GM18520 (cell line): ENCODE measurements around the gene TIGD4.
A peak's percentile ranks its signal among the peaks of the same experiment; 100 is the strongest.
"Not testable (repeated sequence)": the region's sequence is repeated elsewhere in the genome, so short reads cannot be mapped to it uniquely, and the experiment has no call there.

Experiments used
- ATAC-seq: cut with Tn5 transposase; IDR thresholded peaks from one replicate; pipeline ENCODE4 v1.9.1; 2021; ENCODE audit not compliant: unreplicated experiment

The TIGD4 gene

DNA sequence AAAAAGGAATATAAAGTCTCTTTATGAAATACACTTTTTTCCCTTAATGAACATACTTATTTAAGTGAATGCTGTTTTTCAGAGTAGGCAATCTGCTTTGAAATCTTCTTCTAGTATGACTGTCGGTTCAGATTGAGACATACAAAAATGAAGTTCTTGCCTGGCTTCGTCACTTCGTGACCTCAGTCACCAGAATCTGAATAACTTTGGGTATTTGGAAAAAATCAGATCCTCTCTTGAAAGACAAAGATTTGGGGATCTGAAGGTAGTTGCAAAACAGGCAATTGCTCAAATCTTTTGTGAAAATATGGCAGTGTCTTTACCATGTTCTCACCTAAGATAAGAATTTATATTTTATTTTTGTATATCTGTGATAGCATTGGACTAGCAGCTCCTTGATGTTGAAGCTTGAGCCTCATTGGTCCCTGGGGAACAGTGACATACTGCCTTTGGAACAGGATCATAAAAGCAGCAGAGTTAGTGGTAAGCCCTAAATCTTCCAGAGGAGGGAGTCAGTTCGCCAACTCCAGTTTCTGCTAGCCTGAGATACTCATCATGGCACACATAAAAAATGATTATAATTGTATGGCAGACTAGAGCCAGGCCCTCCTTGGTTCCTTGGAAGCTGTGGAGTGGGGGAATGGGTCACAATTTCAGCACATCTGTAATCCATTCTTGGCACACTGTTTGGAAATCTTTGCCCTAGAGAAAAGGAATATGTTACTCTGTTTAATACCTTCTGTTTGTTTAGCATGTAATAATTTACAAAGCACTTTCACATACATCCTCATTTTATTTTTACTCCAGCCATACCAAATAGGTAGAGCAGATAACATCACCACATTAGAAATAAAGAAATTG, 5.2 kb upstream of the TIGD4 start:
- no peak for ATAC-seq

GRCh38 chr4:152780267-152780778, 793 bp upstream of the TIGD4 start:
- ATAC-seq, result no peak

GRCh38 chr4:152778656-152779512, 646 bp downstream of the TIGD4 start:
- no peak for ATAC-seq

DNA sequence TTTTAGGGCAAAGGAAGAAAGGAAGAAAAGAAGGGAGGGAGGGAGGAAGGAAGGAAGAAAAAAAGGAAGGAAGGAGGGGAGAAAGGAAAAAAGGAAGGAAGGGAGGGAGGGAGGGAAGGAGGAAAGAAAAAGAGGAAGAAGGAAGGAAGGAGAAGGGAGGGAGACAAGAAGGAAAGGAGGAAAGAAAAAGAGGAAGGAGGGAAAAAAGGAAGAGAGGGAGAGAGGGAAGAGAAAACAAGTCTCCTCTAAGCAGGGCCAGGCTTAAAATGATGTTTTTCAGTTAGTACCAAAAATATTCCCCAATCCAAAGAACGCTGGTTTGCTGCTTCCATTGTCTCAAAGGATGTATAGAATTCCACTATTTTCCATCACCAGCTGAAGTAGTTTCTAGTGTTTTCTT, 2.0 kb downstream of the TIGD4 start:
- ATAC-seq, result no peak

DNA sequence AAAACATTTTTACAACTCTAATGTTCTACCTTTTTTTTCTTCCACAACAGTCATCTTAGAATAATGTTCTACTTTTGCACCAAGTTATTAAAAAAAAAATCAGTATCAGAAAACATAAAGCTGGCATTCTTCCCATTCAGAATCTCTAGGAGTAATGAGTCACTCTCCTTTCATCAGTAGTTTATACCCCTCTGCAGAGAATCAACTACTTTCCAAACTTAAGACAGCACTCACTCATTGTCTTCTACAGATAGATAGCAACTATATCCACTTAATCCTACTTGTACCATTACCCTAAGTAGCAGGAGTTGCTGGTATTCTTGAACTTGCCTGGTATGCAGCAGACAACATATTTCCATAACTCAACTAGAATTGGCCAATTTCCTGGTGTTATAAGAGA, 3.2 kb downstream of the TIGD4 start:
- no peak for ATAC-seq

DNA sequence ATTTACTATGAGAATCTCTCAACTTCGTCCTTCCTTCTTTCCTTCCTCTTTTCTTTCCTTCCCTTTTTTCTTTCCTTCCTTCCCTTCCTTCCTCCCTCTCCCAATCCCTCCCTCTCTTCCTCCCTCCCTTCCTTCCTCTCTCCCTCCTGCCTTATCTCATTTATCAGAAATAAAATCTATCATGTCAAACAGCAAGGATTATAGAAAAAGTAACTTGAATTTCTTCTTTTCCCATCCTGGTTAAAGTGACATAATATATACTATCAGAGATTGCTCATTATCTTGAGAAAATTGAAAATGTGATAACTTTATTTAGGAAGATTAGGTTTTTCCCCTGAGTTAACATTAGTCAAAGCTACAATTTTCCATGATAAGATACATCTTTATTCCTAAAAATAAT, 5.6 kb downstream of the TIGD4 start:
- ATAC-seq, result no peak

- ATAC-seq, result no peak
Observed at GRCh38 chr4:152773339-152773738, 6.2 kb downstream of the TIGD4 start.

DNA sequence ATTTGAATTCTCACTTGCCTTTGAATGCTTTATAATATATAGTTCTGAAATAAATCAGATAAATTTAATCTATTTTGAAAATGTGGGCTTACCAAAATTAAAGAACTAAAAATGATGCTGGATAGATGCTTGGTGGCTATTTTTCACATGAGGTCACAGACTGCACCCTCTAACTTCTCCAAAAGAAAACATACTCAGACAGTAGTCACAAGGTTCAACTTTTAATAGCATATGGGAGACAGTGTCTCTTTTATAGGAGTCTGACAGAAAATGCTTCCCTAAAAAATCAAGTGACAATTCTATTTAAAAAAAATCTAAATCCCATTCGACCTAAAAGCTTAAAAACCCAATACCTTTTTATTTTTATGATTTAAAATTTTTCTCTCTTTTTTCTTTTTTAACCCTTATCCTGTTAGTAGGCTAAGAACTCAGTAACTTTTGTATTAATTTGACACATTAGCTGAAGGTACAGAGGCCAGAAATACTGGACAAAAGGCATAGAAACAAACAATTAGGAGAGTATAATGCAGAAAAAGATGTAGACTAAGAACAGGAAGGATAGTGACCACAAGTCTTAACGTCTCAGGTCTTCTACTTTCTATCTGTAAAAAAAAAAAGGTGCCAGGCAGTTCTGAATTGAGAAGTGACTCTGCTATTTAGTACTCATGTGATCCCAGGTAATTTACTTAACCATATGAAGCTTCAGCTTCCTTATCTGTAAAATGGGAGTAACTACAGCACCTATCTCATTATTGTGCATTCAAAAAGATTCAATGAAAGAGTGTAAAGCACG, 7.6 kb downstream of the TIGD4 start:
- peak; percentile 91 for ATAC-seq

- not testable (repeated sequence) for ATAC-seq
Observed at GRCh38 chr4:152765069-152765737, 14.3 kb downstream of the TIGD4 start.

DNA sequence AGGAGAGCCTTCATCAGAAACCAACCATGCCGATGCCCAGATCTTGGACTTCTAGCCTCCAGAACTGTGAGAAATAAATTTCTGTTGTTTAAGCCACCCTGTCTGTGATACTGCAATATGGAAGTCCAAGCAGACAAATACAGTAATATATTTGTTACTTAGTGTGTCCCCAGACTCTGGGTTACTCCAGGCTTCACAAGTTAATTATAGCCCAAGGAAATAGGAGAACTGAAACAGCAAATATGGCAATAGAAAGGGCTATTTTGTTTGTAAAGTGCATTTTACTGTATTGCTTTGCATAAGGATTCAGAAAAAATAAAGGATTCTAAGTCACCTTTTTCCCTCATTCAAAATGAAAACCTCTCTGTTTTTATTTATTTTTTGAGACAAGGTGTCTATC, 15.7 kb downstream of the TIGD4 start:
- ATAC-seq, result no peak

DNA sequence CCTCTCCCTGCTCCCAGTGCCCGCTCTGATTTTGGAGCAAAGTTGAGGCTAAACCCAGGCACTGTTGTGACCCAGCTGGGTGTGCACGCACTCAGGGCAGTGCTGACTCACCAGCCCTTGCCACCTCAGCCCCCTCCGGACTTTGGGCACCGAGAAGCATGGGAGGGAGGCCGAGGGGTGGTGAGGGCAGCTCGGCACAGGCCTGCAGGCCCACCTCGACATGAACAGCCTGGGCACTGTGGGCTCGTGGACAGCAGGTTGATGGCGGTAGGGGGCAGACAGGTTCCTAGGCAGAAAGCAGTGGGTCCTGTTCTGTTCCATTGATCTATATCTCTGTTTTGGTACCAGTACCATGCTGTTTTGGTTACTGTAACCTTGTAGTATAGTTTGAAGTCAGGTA, 30.9 kb downstream of the TIGD4 start:
- ATAC-seq, result no peak

- ATAC-seq, result no peak
Observed at GRCh38 chr4:152747444-152747843, 32.1 kb downstream of the TIGD4 start.

DNA sequence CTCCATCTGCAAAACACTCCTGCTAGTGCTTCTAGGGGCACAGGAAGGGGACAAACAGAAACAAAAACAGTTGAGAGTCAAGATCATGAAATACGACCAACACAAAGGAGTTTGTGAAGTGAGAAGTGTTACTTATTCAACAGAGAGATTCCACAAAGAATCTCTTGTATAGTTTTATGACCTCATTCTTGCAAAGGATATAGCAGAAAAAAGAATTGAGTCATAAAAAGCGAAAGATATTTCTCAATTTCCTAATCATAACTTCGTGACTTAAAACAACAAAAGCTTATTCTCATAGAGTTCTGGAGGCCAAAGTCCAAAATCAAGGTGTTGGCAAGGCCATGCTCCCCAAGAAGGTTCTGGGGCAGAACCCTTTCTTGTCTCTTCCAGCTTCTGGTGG, 40.7 kb downstream of the TIGD4 start:
- no peak for ATAC-seq

- ATAC-seq, result no peak
Observed at GRCh38 chr4:152735906-152736305, 43.6 kb downstream of the TIGD4 start.

DNA sequence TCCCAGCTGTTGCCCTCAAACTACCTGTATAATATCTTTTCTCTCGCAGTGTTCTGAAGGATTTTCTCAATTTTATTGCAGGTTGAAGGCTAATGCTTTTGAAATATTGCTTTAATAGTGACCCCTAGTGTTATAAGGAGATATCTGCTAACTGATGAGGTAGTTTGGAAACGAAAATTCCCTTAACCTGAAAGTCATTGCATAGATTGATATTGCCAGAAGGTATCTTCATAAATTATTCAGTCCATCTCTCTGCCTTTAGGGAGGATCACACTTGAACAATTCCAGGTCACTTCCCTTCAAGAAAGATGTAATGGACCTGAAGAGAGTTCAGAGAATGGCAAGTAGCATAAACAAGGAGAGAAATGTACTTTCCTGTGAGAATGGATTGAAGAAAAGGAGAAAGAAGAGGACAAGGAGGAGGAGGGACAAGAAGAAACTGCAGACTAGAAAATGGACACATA, 44.1 kb downstream of the TIGD4 start:
- ATAC-seq, result no peak

DNA sequence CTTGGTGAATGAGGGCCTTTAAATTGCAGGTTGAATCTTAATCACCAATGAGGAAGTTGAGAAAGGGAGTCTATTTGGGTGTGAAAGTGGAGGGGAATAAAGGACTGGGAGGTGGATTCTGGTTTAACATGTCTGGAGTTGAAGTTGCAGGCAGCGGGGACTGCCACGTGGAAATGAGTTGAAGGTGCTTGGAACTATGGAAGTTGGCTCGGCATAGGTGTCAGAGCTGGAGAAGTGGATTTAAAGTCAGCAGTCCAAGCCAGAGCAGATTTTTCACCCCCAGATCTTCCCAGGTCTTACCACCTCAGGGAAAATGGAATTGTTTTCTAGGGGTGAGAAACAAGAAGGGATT, 44.9 kb downstream of the TIGD4 start:
- no peak for ATAC-seq

GRCh38 chr4:152734015-152734698, 45.4 kb downstream of the TIGD4 start:
- no peak for ATAC-seq

DNA sequence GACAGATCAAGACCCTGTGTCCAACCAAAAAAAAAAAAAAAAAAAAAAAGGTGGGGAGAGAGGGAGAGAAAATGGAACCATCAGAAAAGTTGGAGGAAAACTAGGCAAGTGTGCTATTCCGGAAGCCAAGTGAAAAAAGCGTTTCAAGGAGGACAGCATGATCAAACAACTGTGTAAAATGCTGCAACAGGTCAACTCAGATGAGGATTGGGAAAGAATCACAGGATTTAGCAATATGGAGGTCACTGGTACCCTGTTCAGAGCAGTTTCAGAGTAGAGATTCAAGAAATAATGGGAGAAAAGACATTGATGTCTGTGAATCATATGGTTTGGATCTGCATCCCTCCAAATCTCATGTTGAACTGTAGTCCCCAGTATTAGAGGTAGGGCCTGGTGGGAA, 47.5 kb downstream of the TIGD4 start:
- ATAC-seq, result no peak

- ATAC-seq, result no peak
Observed at GRCh38 chr4:152729466-152729865, 50.1 kb downstream of the TIGD4 start.

DNA sequence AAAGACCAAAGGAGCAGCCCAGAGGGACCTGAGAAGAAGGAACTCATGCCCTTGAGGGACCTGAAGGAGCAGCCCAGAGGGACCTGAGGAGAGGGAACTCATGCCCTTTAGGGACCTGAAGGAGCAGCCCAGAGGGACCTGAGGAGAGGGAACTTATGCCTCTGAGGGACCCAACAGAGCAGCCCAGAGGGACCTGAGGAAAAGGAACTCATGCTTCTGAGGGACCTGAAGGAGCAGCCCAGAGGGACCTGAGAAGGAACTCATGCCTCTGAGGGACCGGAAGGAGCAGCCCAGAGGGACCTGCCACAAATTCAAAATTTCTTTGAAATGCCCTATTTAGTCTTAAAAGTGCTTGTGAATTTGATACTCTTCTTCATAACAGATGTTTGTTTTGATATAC, 51.2 kb downstream of the TIGD4 start:
- no peak for ATAC-seq
